HEK293 (cell line): Measurements from ENCODE around the gene CTCF.

Experiments used
- CTCF ChIA-PET: fragments of 350-600 bp; formaldehyde crosslinking; extraction: SDS; loops from one replicate; lab custom pipeline; 2021; ENCODE audit warnings: antibody characterized with exemption; lab: Yijun Ruan, JAX
- POLR2A ChIA-PET: fragments of 300-600 bp; formaldehyde crosslinking; extraction: SDS; loops from one replicate; lab custom pipeline; 2020; ENCODE audit warnings: antibody characterized with exemption, inconsistent platforms; lab: Yijun Ruan, JAX
- H3K27ac ChIP-seq: fragments of 200-500 bp; sonication (Bioruptor generic); 2 replicates; pipeline ENCODE4 v1.5.1; 2014; ENCODE audit warnings: low read depth, low read length, control low read depth, inconsistent platforms; ENCODE audit errors: extremely low read depth
- H3K36me3 ChIP-seq, 2 experiments: fragments of 200-500 bp in 1 of 2; sonication (Bioruptor generic) in 1 of 2; 1 replicate in 1 of 2; 2 replicates in 1 of 2; pipeline ENCODE4 v1.5.1; 2014 to 2017; ENCODE audit warnings: inconsistent platforms in 2 of 2, low read length in 2 of 2; ENCODE audit not compliant: control insufficient read depth in 2 of 2, insufficient read depth in 1 of 2
- H3K4me1 ChIP-seq: fragments of 200-500 bp; sonication (Bioruptor generic); 2 replicates; pipeline ENCODE4 v1.5.1; 2014; ENCODE audit warnings: mild to moderate bottlenecking, low read length, inconsistent platforms; ENCODE audit not compliant: control insufficient read depth, insufficient read depth
- H3K4me3 ChIP-seq: 2 replicates; pipeline ENCODE4 v1.5.1; 2011; ENCODE audit warnings: low read depth, mild to moderate bottlenecking, control low read depth, low read length, moderate library complexity
- H3K9me3 ChIP-seq: fragments of 200-500 bp; sonication (Bioruptor generic); 2 replicates; pipeline ENCODE4 v1.5.1; 2014; ENCODE audit warnings: low read depth, low read length, inconsistent platforms; ENCODE audit not compliant: control insufficient read depth, insufficient read depth
- CTCF ChIP-seq: fragments of 450-650 bp; formaldehyde crosslinking; IDR thresholded peaks from 2 replicates; pipeline ENCODE4 v1.5.1; 2016; ENCODE audit warnings: missing biosample characterization, missing genetic modification characterization
- FEZF1 ChIP-seq: fragments of 450-650 bp; formaldehyde crosslinking; IDR thresholded peaks from 2 replicates; pipeline ENCODE4 v1.5.1; 2016; ENCODE audit warnings: missing biosample characterization, missing genetic modification characterization
- HOXD13 ChIP-seq: sonication (generic); formaldehyde crosslinking; IDR thresholded peaks from 2 replicates; pipeline ENCODE4 v1.8.0; 2022; ENCODE audit warnings: missing genetic modification reagents, borderline replicate concordance
- SP3 ChIP-seq: fragments of 450-650 bp; formaldehyde crosslinking; IDR thresholded peaks from 2 replicates; pipeline ENCODE4 v1.5.1; 2016; ENCODE audit warnings: missing biosample characterization, missing genetic modification characterization
- YY2 ChIP-seq: fragments of 450-650 bp; formaldehyde crosslinking; IDR thresholded peaks from 2 replicates; pipeline ENCODE4 v1.5.1; 2016; ENCODE audit warnings: missing biosample characterization, missing genetic modification characterization
- ZBTB17 ChIP-seq: fragments of 450-650 bp; formaldehyde crosslinking; IDR thresholded peaks from 2 replicates; pipeline ENCODE4 v1.5.1; 2016; ENCODE audit warnings: missing biosample characterization, missing genetic modification characterization
- ZBTB21 ChIP-seq: fragments of 450-650 bp; formaldehyde crosslinking; IDR thresholded peaks from 2 replicates; pipeline ENCODE4 v1.5.1; 2017; ENCODE audit warnings: missing biosample characterization, missing genetic modification characterization
- ZBTB48 ChIP-seq: fragments of 450-650 bp; formaldehyde crosslinking; IDR thresholded peaks from 2 replicates; pipeline ENCODE4 v1.5.1; 2016; ENCODE audit warnings: missing biosample characterization, missing genetic modification characterization
- ZFHX2 ChIP-seq: fragments of 450-650 bp; formaldehyde crosslinking; conservative IDR thresholded peaks from 2 replicates; pipeline ENCODE4 v1.5.1; 2016; ENCODE audit warnings: missing biosample characterization, missing genetic modification characterization
- ZNF121 ChIP-seq: fragments of 450-650 bp; formaldehyde crosslinking; IDR thresholded peaks from 2 replicates; pipeline ENCODE4 v1.5.1; 2016; ENCODE audit warnings: missing biosample characterization, missing genetic modification characterization
- ZNF146 ChIP-seq: fragments of 450-650 bp; formaldehyde crosslinking; IDR thresholded peaks from 2 replicates; pipeline ENCODE4 v1.5.1; 2016; ENCODE audit warnings: missing biosample characterization, missing genetic modification characterization
- ZNF157 ChIP-seq: fragments of 450-650 bp; formaldehyde crosslinking; IDR thresholded peaks from 2 replicates; pipeline ENCODE4 v1.5.1; 2016; ENCODE audit warnings: missing biosample characterization, missing genetic modification characterization
- ZNF335 ChIP-seq: fragments of 450-650 bp; formaldehyde crosslinking; conservative IDR thresholded peaks from 2 replicates; pipeline ENCODE4 v1.5.1; 2016; ENCODE audit warnings: missing biosample characterization, missing genetic modification characterization
- ZNF341 ChIP-seq: fragments of 450-650 bp; formaldehyde crosslinking; IDR thresholded peaks from 2 replicates; pipeline ENCODE4; 2016; ENCODE audit warnings: low read depth, missing biosample characterization, missing genetic modification characterization
- ZNF391 ChIP-seq: fragments of 450-650 bp; formaldehyde crosslinking; IDR thresholded peaks from 2 replicates; pipeline ENCODE4 v1.5.1; 2016; ENCODE audit warnings: low read depth, missing biosample characterization, missing genetic modification characterization, borderline replicate concordance
- ZNF513 ChIP-seq: fragments of 450-650 bp; IDR thresholded peaks from 2 replicates; pipeline ENCODE4 v1.5.1; 2018; ENCODE audit warnings: missing biosample characterization, missing genetic modification characterization
- ZNF558 ChIP-seq: fragments of 450-650 bp; formaldehyde crosslinking; IDR thresholded peaks from 2 replicates; pipeline ENCODE4 v1.5.1; 2016; ENCODE audit warnings: missing biosample characterization, missing genetic modification characterization
- ZNF561 ChIP-seq: fragments of 450-650 bp; IDR thresholded peaks from 2 replicates; pipeline ENCODE4 v1.5.1; 2018; ENCODE audit warnings: missing biosample characterization, missing genetic modification characterization, borderline replicate concordance
- ZNF654 ChIP-seq: fragments of 450-650 bp; formaldehyde crosslinking; IDR thresholded peaks from 2 replicates; pipeline ENCODE4 v1.5.1; 2016; ENCODE audit warnings: low read depth, missing biosample characterization, missing genetic modification characterization
- ZNF660 ChIP-seq: fragments of 450-650 bp; IDR thresholded peaks from 2 replicates; pipeline ENCODE4 v1.5.1; 2018; ENCODE audit warnings: missing biosample characterization, mild to moderate bottlenecking, missing genetic modification characterization
- ZNF704 ChIP-seq: fragments of 450-650 bp; formaldehyde crosslinking; IDR thresholded peaks from 2 replicates; pipeline ENCODE4 v1.5.1; 2016; ENCODE audit warnings: missing biosample characterization, missing genetic modification characterization
- ZSCAN30 ChIP-seq: fragments of 450-650 bp; IDR thresholded peaks from 2 replicates; pipeline ENCODE4 v1.5.1; 2018; ENCODE audit warnings: missing biosample characterization, mild to moderate bottlenecking, missing genetic modification characterization, moderate library complexity
- ZSCAN4 ChIP-seq: fragments of 450-650 bp; formaldehyde crosslinking; IDR thresholded peaks from 2 replicates; pipeline ENCODE4 v1.5.1; 2017; ENCODE audit warnings: missing biosample characterization, missing genetic modification characterization
- ZXDB ChIP-seq: fragments of 450-650 bp; formaldehyde crosslinking; IDR thresholded peaks from 2 replicates; pipeline ENCODE4 v1.5.1; 2016; ENCODE audit warnings: missing biosample characterization, missing genetic modification characterization
- TF ChIP-seq, protein P1 (sequence below): fragments of 450-650 bp; formaldehyde crosslinking; IDR thresholded peaks from 2 replicates; pipeline ENCODE4 v1.5.1; 2017; ENCODE audit warnings: missing biosample characterization, missing genetic modification characterization
- TF ChIP-seq, protein P2 (sequence below): fragments of 450-650 bp; formaldehyde crosslinking; IDR thresholded peaks from 2 replicates; pipeline ENCODE4 v1.5.1; 2016; ENCODE audit warnings: missing biosample characterization, missing genetic modification characterization
- TF ChIP-seq, protein P3 (sequence below): fragments of 450-650 bp; formaldehyde crosslinking; IDR thresholded peaks from 2 replicates; pipeline ENCODE4 v1.5.1; 2016; ENCODE audit warnings: missing biosample characterization, missing genetic modification characterization

The CTCF gene

DNA sequence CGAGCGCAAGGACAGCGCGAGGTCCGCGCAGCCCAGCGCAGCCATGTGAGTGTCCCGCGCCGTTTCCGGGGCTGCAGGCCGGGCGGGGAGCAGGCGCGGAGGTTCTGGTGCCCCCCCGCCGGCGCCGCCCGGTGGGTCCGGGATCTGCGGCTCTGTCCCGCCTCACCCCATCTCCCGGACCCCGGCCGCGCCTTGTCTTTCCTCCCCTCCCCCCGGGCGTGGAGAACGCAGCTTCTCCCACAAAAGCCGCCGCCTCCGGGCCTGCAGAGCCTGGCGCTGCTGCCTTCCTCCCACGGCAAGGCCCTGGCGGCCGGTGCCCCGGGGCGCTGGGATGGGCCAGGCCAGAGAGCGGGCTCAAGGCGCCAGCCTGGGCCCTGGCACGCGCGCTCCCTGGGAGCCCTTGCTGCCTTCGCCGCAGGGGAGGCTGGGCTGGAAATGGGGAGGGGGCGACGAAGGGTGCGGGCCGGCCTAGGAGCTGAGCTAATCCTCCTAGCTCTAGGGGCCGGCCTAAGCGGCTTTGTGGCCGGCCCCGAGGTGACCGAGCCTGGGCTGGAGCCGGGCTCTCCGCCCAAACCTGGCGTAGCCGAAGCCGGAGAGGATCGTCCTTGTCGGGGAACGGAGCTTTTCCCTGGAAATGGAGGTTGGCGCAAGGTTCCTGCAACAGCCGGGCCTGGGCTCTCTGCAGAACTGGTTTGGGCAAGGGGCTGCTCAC lies 33.3 kb upstream of the CTCF start:
- ChIA-PET CTCF (interaction anchor here (0.7 to 5.6 kb wide), 7 partner anchors 8 to 116 kb away, joined by 3 to 62 read pairs (median 4); partner anchors contain the start of genes ATP6V0D1 and CARMIL2), POLR2A (interaction anchor here (0.6 to 2.1 kb wide), 4 partner anchors 9 to 177 kb away, joined by 3 to 7 read pairs (median 4); partner anchors contain the start of gene CTCF)
- H3K27ac ChIP-seq = peak overlapping the region; percentile 72; the same call in 1 of the 2 replicates
- H3K9me3 ChIP-seq = no peaks in the 10 kb centered on the region
- peak overlapping the region; percentile 56 for H3K4me3 ChIP-seq
- H3K36me3 ChIP-seq = peaks cover 0 to 3% of the 10 kb centered on the region in 2 experiments; a peak in 1 of 3 replicates
- H3K4me1 ChIP-seq = no peaks in the 10 kb centered on the region
- TF ChIP-seq CTCF (peak; percentile 15; the same call in 1 of the 2 replicates), ZNF660 (no peak), ZNF513 (tag by site-specific recombination) (0 out of 2 replicates have a peak, but pooled peaks have one; percentile 41), ZNF157 (tag by site-specific recombination) (no peak), ZSCAN30 (peak; percentile 48; the same call in 1 of the 2 replicates), ZXDB (tag by site-specific recombination) (peak; percentile 27; the same call in 1 of the 2 replicates), ZNF654 (no peak), ZNF121 (tag by site-specific recombination) (peak; percentile 87), ZFHX2 (tag by site-specific recombination) (peak; percentile 38), ZBTB48 (tag by site-specific recombination) (peak; percentile 48; the same call in 1 of the 2 replicates), ZNF335 (tag by site-specific recombination) (peak; percentile 34; the same call in 1 of the 2 replicates), ZBTB21 (no peak), HOXD13 (CRISPR knock-in tag) (no peak), ZNF558 (tag by site-specific recombination) (no peak), ZNF704 (tag by site-specific recombination) (no peak), ZNF561 (tag by site-specific recombination) (0 out of 2 replicates have a peak, but pooled peaks have one; percentile 44), YY2 (tag by site-specific recombination) (no peak), ZSCAN4 (tag by site-specific recombination) (no peak), FEZF1 (tag by site-specific recombination) (peak; percentile 5; the same call in 1 of the 2 replicates), SP3 (tag by site-specific recombination) (0 out of 2 replicates have a peak, but pooled peaks have one; percentile 5), ZNF341 (tag by site-specific recombination) (peak; percentile 86), ZBTB17 (peak; percentile 74), ZNF146 (tag by site-specific recombination) (no peak), ZNF391 (peak; percentile 18; the same call in 1 of the 2 replicates)
- TF ChIP-seq, protein P1, sequence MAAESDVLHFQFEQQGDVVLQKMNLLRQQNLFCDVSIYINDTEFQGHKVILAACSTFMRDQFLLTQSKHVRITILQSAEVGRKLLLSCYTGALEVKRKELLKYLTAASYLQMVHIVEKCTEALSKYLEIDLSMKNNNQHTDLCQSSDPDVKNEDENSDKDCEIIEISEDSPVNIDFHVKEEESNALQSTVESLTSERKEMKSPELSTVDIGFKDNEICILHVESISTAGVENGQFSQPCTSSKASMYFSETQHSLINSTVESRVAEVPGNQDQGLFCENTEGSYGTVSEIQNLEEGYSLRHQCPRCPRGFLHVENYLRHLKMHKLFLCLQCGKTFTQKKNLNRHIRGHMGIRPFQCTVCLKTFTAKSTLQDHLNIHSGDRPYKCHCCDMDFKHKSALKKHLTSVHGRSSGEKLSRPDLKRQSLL (tag by site-specific recombination) = peak; percentile 73; the same call in 1 of the 2 replicates
- TF ChIP-seq, protein P2, sequence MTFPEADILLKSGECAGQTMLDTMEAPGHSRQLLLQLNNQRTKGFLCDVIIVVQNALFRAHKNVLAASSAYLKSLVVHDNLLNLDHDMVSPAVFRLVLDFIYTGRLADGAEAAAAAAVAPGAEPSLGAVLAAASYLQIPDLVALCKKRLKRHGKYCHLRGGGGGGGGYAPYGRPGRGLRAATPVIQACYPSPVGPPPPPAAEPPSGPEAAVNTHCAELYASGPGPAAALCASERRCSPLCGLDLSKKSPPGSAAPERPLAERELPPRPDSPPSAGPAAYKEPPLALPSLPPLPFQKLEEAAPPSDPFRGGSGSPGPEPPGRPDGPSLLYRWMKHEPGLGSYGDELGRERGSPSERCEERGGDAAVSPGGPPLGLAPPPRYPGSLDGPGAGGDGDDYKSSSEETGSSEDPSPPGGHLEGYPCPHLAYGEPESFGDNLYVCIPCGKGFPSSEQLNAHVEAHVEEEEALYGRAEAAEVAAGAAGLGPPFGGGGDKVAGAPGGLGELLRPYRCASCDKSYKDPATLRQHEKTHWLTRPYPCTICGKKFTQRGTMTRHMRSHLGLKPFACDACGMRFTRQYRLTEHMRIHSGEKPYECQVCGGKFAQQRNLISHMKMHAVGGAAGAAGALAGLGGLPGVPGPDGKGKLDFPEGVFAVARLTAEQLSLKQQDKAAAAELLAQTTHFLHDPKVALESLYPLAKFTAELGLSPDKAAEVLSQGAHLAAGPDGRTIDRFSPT (tag by site-specific recombination) = peak; percentile 73
- TF ChIP-seq, protein P3, sequence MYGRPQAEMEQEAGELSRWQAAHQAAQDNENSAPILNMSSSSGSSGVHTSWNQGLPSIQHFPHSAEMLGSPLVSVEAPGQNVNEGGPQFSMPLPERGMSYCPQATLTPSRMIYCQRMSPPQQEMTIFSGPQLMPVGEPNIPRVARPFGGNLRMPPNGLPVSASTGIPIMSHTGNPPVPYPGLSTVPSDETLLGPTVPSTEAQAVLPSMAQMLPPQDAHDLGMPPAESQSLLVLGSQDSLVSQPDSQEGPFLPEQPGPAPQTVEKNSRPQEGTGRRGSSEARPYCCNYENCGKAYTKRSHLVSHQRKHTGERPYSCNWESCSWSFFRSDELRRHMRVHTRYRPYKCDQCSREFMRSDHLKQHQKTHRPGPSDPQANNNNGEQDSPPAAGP (tag by site-specific recombination) = 0 out of 2 replicates have a peak, but pooled peaks have one; percentile 18
